ENCODE results near the gene PTGFRN. TPM values are rescaled to one million over a fixed set of nuclear protein-coding genes. Genes with fewer than 3 reads are reported as not detected.
"Not testable (repeated sequence)": the region's sequence is repeated elsewhere in the genome, so short reads cannot be mapped to it uniquely, and the experiment has no call there.

Gene PTGFRN
- total RNA-seq, 1 experiment from 2014 or later = 38.7 TPM

- TF ChIP-seq JAZF1 (CRISPR knock-in tag; IDR thresholded peaks at IDR 0.05) (no peak), ETV6 (CRISPR knock-in tag; IDR thresholded peaks at IDR 0.05) (0 out of 2 replicates have a peak, but pooled peaks have one; percentile 52), CBFB (CRISPR knock-in tag; IDR thresholded peaks at IDR 0.05; ENCODE audit: low read depth) (no peak), ATF6 (CRISPR knock-in tag; IDR thresholded peaks at IDR 0.05) (no peak), KAT7 (CRISPR knock-in tag; IDR thresholded peaks at IDR 0.05; ENCODE audit: borderline replicate concordance) (0 out of 2 replicates have a peak, but pooled peaks have one; percentile 9), GABPB1 (CRISPR knock-in tag; IDR thresholded peaks at IDR 0.05) (no peak), ZNF532 (CRISPR knock-in tag; IDR thresholded peaks at IDR 0.05; ENCODE audit: borderline replicate concordance) (no peak), JUN (CRISPR knock-in tag; IDR thresholded peaks at IDR 0.05) (no peak)
These were observed at the start of gene PTGFRN (continued) for GRCh38 chr1:116909512-116910378.

- not testable (repeated sequence) for H3K27me3 Mint-ChIP-seq (ENCODE audit: low read depth)
These were observed 49.5 kb upstream of the PTGFRN start for GRCh38 chr1:116860167-116860566.

GRCh38 chr1:116861137-116861536 lies 48.6 kb upstream of the PTGFRN start:
- Mint-ChIP-seq H3K36me3 (no peaks in the 10 kb centered on the region), H3K9me3 (no peaks in the 10 kb centered on the region), H3K27me3 (ENCODE audit: low read depth) (no peaks in the 10 kb centered on the region), H3K4me3 (no peak overlapping the region), H3K27ac (no peak overlapping the region; the same call in 1 of the 2 replicates), H3K4me1 (peaks cover 30% of the 10 kb centered on the region)
- CTCF ChIA-PET = no interaction called here
- peak; percentile 85 for ATAC-seq
- DNase-seq (ENCODE audit: low spot score) = no peak
- POLR2A ChIA-PET = no interaction called here
- TF ChIP-seq CREM (CRISPR knock-in tag; IDR thresholded peaks at IDR 0.05) (no peak), GABPB1 (CRISPR knock-in tag; IDR thresholded peaks at IDR 0.05) (no peak), EMX1 (CRISPR knock-in tag; IDR thresholded peaks at IDR 0.05) (no peak), MXD4 (CRISPR knock-in tag; IDR thresholded peaks at IDR 0.05; ENCODE audit: borderline replicate concordance) (no peak), ZNF423 (CRISPR knock-in tag; IDR thresholded peaks at IDR 0.05) (no peak), MAX (CRISPR knock-in tag; IDR thresholded peaks at IDR 0.05) (no peak), ZNF317 (CRISPR knock-in tag; IDR thresholded peaks at IDR 0.05; ENCODE audit: borderline replicate concordance, low read depth) (no peak), TCF7 (CRISPR knock-in tag; IDR thresholded peaks at IDR 0.05; ENCODE audit: low read depth) (no peak), ATF1 (CRISPR knock-in tag; IDR thresholded peaks at IDR 0.05) (no peak), JAZF1 (CRISPR knock-in tag; IDR thresholded peaks at IDR 0.05) (no peak), HMGA2 (CRISPR knock-in tag; IDR thresholded peaks at IDR 0.05) (no peak), KAT7 (CRISPR knock-in tag; IDR thresholded peaks at IDR 0.05; ENCODE audit: borderline replicate concordance) (no peak), ERG (CRISPR knock-in tag; IDR thresholded peaks at IDR 0.05) (no peak), FOXP1 (CRISPR knock-in tag; IDR thresholded peaks at IDR 0.05; ENCODE audit: borderline replicate concordance) (no peak), ZNF138 (CRISPR knock-in tag; conservative IDR thresholded peaks at IDR 0.05) (no peak), SMAD4 (CRISPR knock-in tag; IDR thresholded peaks at IDR 0.05) (no peak), CDX4 (CRISPR knock-in tag; IDR thresholded peaks at IDR 0.05; ENCODE audit: borderline replicate concordance) (no peak), MLX (CRISPR knock-in tag; IDR thresholded peaks at IDR 0.05) (no peak), SOX15 (CRISPR knock-in tag; IDR thresholded peaks at IDR 0.05) (no peak)

More at GRCh38 chr1:116860167-116860566, 49.5 kb upstream of the PTGFRN start:
- H3K9me3 Mint-ChIP-seq; ATAC-seq; H3K36me3 Mint-ChIP-seq; POLR2A ChIA-PET; CTCF ChIA-PET; H3K4me3 Mint-ChIP-seq; DNase-seq (ENCODE audit: low spot score): not testable (repeated sequence)
- H3K27ac Mint-ChIP-seq = peak overlapping the region; percentile 3; the same call in 1 of the 2 replicates
- peaks cover 39% of the 10 kb centered on the region for H3K4me1 Mint-ChIP-seq

Data from WTC11 (cell line).